GM20000 (cell line): Measurements from ENCODE around the gene SYNM.

Experiments
- DNase-seq: peaks from one replicate; pipeline ENCODE4 v3.0.0; 2012; ENCODE audit warnings: low spot score
- CTCF ChIP-seq: IDR thresholded peaks from 2 replicates; pipeline ENCODE4 v1.5.1; 2012; ENCODE audit warnings: mild to moderate bottlenecking, control low read depth; ENCODE audit errors: extremely low read depth, missing control alignments

SYNM gene

DNA sequence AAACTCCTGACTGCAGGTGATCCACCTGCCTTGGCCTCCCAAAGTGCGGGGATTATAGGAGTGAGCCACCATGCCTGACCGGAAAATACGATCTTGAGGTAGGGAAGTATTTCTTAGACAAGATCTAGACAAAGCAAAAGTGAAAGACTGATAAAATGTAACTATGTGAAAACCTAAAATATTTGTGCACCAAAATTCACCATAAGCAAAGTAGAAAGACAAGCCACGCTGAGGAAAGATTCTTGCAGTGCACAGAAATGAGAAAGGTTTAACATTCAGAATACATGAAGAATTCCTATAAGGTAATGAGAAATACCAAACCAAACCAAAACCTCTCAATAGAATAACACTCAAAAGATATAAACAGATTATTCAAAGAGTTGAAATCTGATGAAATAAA lies 35.7 kb downstream of the SYNM start:
- DNase-seq: no peak
- no peak for TF ChIP-seq CTCF

DNA sequence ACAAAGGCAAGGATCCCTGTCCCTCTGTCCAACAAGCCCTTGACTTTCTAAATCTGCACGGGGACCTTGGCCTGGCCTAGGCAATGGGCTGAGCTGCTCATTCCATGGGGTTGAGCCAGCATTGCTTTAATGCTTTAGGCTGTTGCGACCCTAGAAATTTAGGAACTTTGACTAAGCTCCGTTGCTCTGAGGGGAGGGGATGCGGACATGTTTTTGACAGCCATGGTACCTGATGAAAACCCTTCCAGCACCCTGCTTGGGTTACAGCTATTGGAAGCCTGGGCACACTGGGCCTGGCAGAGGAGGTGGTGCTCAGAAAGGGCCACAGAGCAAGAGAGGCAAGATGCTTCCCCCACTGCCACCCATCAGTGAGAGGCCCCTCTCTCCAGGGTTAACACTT lies 37.1 kb downstream of the SYNM start:
- DNase-seq: no peak
- TF ChIP-seq CTCF: no peak

DNA sequence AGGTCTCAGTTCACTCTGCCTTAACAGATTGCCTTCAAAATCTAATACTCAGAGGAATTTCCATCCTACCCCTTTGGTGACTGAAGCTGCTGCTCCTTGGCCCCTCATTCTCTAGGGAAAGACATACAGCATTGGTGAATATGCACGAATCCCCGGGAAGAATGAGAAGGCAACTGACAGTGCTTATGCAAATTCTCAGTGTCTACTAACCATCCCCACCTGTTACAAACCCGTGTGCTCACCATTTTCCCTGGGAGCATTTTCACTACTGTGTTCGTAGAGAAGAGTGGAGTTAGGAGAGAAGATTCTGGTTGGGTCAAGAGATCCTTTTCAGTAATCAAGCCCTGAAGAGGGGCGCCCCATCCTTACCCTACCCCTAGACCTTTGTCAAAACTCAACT lies 37.7 kb downstream of the SYNM start:
- no peak for TF ChIP-seq CTCF
- no peak for DNase-seq

- TF ChIP-seq CTCF: no peak
- no peak for DNase-seq
These were observed 38.4 kb downstream of the SYNM start for GRCh38 chr15:99143242-99143641.

- TF ChIP-seq CTCF: no peak
- DNase-seq: no peak
These were observed 39.1 kb downstream of the SYNM start for GRCh38 chr15:99143655-99144610.

- no peak for TF ChIP-seq CTCF
- DNase-seq: no peak
These were observed 40.1 kb downstream of the SYNM start for GRCh38 chr15:99145005-99145404.

GRCh38 chr15:99145778-99146177 lies 40.9 kb downstream of the SYNM start:
- TF ChIP-seq CTCF: no peak
- DNase-seq: no peak
